IMR-90 (cell line): ENCODE data around the gene ERBB4. TPM values are rescaled to one million over a fixed set of nuclear protein-coding genes. Genes with fewer than 3 reads are reported as not detected.

Experiments
- ATAC-seq: fragments of 200-7000 bp; cut with Tn5 transposase; 2 replicates; pipeline ENCODE4 v1.9.1; 2020; ENCODE audit warnings: low read depth, mild to moderate bottlenecking, moderate library complexity
- BruUV-seq: library from RNA; stranded (reverse); fragments of 400-500 nt; replicated peaks from 2 replicates; lab custom pipeline; 2021; lab: Mats Ljungman, UMichigan
- CTCF ChIA-PET: fragments of 300-600 bp; formaldehyde crosslinking; extraction: SDS; loops from one replicate; lab custom pipeline; 2021; ENCODE audit warnings: antibody characterized with exemption; lab: Yijun Ruan, JAX
- POLR2A ChIA-PET: fragments of 300-600 bp; sonication (Branson Sonifier 250); formaldehyde crosslinking; loops from one replicate; lab custom pipeline; 2022; ENCODE audit warnings: antibody characterized with exemption; ENCODE audit not compliant: unreplicated experiment; lab: Charles Lee
- DNase-seq: peaks from one replicate; pipeline ENCODE4 v3.0.0; 2013
- H2AFZ ChIP-seq: replicated peaks from 2 replicates; pipeline ENCODE3; 2013; ENCODE audit warnings: low read length, mild to moderate bottlenecking; ENCODE audit not compliant: poor library complexity
- H2AK5ac ChIP-seq: 2 replicates; pipeline ENCODE4 v1.6.1; 2013; ENCODE audit warnings: low read depth, low read length, inconsistent platforms
- H2AK9ac ChIP-seq: replicated peaks from 2 replicates; pipeline ENCODE3; 2013; ENCODE audit warnings: mild to moderate bottlenecking, low read depth, low read length, moderate library complexity; ENCODE audit not compliant: poor library complexity
- H2BK120ac ChIP-seq: 2 replicates; pipeline ENCODE4 v1.6.1; 2013; ENCODE audit warnings: low read depth, low read length, inconsistent platforms
- H2BK15ac ChIP-seq: 3 replicates; pipeline ENCODE4 v1.6.1; 2013; ENCODE audit warnings: low read depth, low read length, inconsistent platforms
- H2BK20ac ChIP-seq: 2 replicates; pipeline ENCODE4 v1.6.1; 2013; ENCODE audit warnings: low read depth, mild to moderate bottlenecking, inconsistent platforms, low read length, moderate library complexity
- H2BK5ac ChIP-seq: 2 replicates; pipeline ENCODE4 v1.6.1; 2013; ENCODE audit warnings: mild to moderate bottlenecking, low read depth, low read length, inconsistent platforms; ENCODE audit not compliant: poor library complexity, severe bottlenecking
- H3K14ac ChIP-seq: replicated peaks from 2 replicates; pipeline ENCODE4 v1.6.1; 2013; ENCODE audit warnings: low read depth, low read length, inconsistent platforms
- H3K18ac ChIP-seq: 2 replicates; pipeline ENCODE4 v1.6.1; 2013; ENCODE audit warnings: low read depth, low read length, control low read depth
- H3K23ac ChIP-seq: 2 replicates; pipeline ENCODE4 v1.6.1; 2013; ENCODE audit warnings: low read depth, low read length, inconsistent platforms
- H3K27ac ChIP-seq: 2 replicates; pipeline ENCODE4 v1.5.1; 2013; ENCODE audit warnings: mild to moderate bottlenecking, control low read depth, low read length; ENCODE audit not compliant: insufficient read depth
- H3K27me3 ChIP-seq: 2 replicates; pipeline ENCODE4 v1.6.1; 2013; ENCODE audit warnings: low read length; ENCODE audit not compliant: control insufficient read depth, insufficient read depth
- H3K36me3 ChIP-seq: 2 replicates; pipeline ENCODE4 v1.6.1; 2013; ENCODE audit warnings: low read length, mixed read lengths; ENCODE audit not compliant: control insufficient read depth, insufficient read depth
- H3K4ac ChIP-seq: 2 replicates; pipeline ENCODE4 v1.6.1; 2013; ENCODE audit warnings: low read depth, low read length, inconsistent platforms
- H3K4me1 ChIP-seq: 2 replicates; pipeline ENCODE4 v1.6.1; 2013; ENCODE audit warnings: low read length, mixed read lengths; ENCODE audit not compliant: control insufficient read depth, insufficient read depth
- H3K4me2 ChIP-seq: 2 replicates; pipeline ENCODE4 v1.6.1; 2013; ENCODE audit warnings: low read depth, mild to moderate bottlenecking, control low read depth, low read length, moderate library complexity
- H3K4me3 ChIP-seq: 2 replicates; pipeline ENCODE4 v1.5.1; 2013; ENCODE audit warnings: low read depth, mild to moderate bottlenecking, control low read depth, low read length, moderate library complexity; ENCODE audit not compliant: insufficient read depth
- H3K56ac ChIP-seq: 2 replicates; pipeline ENCODE4 v1.6.1; 2013; ENCODE audit warnings: low read length, inconsistent platforms; ENCODE audit not compliant: insufficient read depth; ENCODE audit errors: extremely low read depth
- H3K79me1 ChIP-seq, 2 experiments: 2 replicates each; pipeline ENCODE4 v1.6.1; 2013; ENCODE audit warnings: low read length in 2 of 2, inconsistent platforms in 1 of 2, low read depth in 1 of 2
- H3K9ac ChIP-seq: 2 replicates; pipeline ENCODE4 v1.6.1; 2013; ENCODE audit warnings: low read depth, low read length, control low read depth
- H3K9me1 ChIP-seq: 2 replicates; pipeline ENCODE4 v1.6.1; 2013; ENCODE audit warnings: low read length, inconsistent platforms; ENCODE audit not compliant: insufficient read depth
- H3K9me3 ChIP-seq: 2 replicates; pipeline ENCODE4 v1.6.1; 2013; ENCODE audit warnings: low read length; ENCODE audit not compliant: control insufficient read depth, insufficient read depth
- H4K20me1 ChIP-seq: 2 replicates; pipeline ENCODE4 v1.6.1; 2013; ENCODE audit warnings: low read length, inconsistent platforms; ENCODE audit not compliant: insufficient read depth
- H4K5ac ChIP-seq: 2 replicates; pipeline ENCODE4 v1.6.1; 2013; ENCODE audit warnings: mild to moderate bottlenecking, low read depth, low read length, control low read depth
- H4K8ac ChIP-seq, 2 experiments: 2 replicates each; pipeline ENCODE4 v1.6.1; 2013; ENCODE audit warnings: low read depth in 2 of 2, low read length in 2 of 2, control low read depth in 1 of 2, inconsistent platforms in 1 of 2
- H4K91ac ChIP-seq: 2 replicates; pipeline ENCODE4 v1.6.1; 2013; ENCODE audit warnings: low read depth, low read length, inconsistent platforms; ENCODE audit not compliant: insufficient read depth
- BHLHE40 ChIP-seq: fragments of 150-350 bp; IDR thresholded peaks from 2 replicates; pipeline ENCODE4 v1.6.1; 2016; ENCODE audit warnings: mild to moderate bottlenecking, low read depth, low read length
- CEBPB ChIP-seq: IDR thresholded peaks from 2 replicates; pipeline ENCODE4 v1.6.1; 2012; ENCODE audit warnings: low read depth, low read length, improper control_type of control experiment
- CHD1 ChIP-seq: IDR thresholded peaks from 2 replicates; pipeline ENCODE4 v1.6.1; 2012; ENCODE audit warnings: low read depth, low read length, improper control_type of control experiment
- MAFK ChIP-seq: IDR thresholded peaks from 2 replicates; pipeline ENCODE4 v1.6.1; 2012; ENCODE audit warnings: low read depth, low read length, improper control_type of control experiment
- RAD21 ChIP-seq: IDR thresholded peaks from 2 replicates; pipeline ENCODE4 v1.6.1; 2012; ENCODE audit warnings: low read length, improper control_type of control experiment
- RCOR1 ChIP-seq: IDR thresholded peaks from 2 replicates; pipeline ENCODE4 v1.6.1; 2012; ENCODE audit warnings: mild to moderate bottlenecking, low read length, improper control_type of control experiment; ENCODE audit not compliant: insufficient replicate concordance
- RFX5 ChIP-seq: IDR thresholded peaks from 2 replicates; pipeline ENCODE4 v1.8.0; 2012; ENCODE audit warnings: low read depth, mild to moderate bottlenecking, low read length, moderate library complexity
- SMC3 ChIP-seq: fragments of 150-350 bp; IDR thresholded peaks from 2 replicates; pipeline ENCODE4 v1.6.1; 2016; ENCODE audit warnings: low read depth, mild to moderate bottlenecking, antibody characterized with exemption, low read length, moderate library complexity
- dilution Hi-C: fragments of 300-500 bp; cut with HindIII; formaldehyde crosslinking; loops from one replicate; pipeline ENCODE4 v1.14.3; 2018; ENCODE audit warnings: low sequenced_read_pairs; ENCODE audit not compliant: unreplicated experiment
- in situ Hi-C: fragments of 300-500 bp; cut with MboI; formaldehyde crosslinking; loops from 3 replicates; pipeline ENCODE4 v1.14.3; 2019; ENCODE audit warnings: low sequenced_read_pairs, inconsistent platforms, mixed read lengths
- intact Hi-C: fragments of 100-400 bp; cut with micrococcal nuclease; formaldehyde crosslinking; loops from 2 replicates; pipeline ENCODE4 v1.10.0; 2022
- polyA plus RNA-seq, 3 experiments: library from polyadenylated mRNA; depleted of rRNA; stranded (reverse); fragments of >200 nt; gene quantifications; 2 replicates each; pipeline ENCODE4 v1.2.3, GENCODE V29; 2012; ENCODE audit warnings: low replicate concordance in 1 of 3
- total RNA-seq: library from RNA; depleted of rRNA; stranded (reverse); fragments of >200 nt; gene quantifications from 2 replicates; pipeline ENCODE4 v1.2.3, GENCODE V29; 2012
- TF ChIP-seq, protein P1 (sequence below): conservative IDR thresholded peaks from 2 replicates; pipeline ENCODE4 v1.5.1; 2012; ENCODE audit warnings: mild to moderate bottlenecking, low read depth, low read length, improper control_type of control experiment
- TF ChIP-seq, protein P2 (sequence below): fragments of 150-350 bp; IDR thresholded peaks from 2 replicates; pipeline ENCODE4 v1.6.1; 2017; ENCODE audit warnings: mild to moderate bottlenecking, antibody characterized with exemption, low read length, low read depth

The ERBB4 gene
- total and polyA plus RNA-seq, 2 of the 4 experiments (the other 2 are of a cell fraction), result not detected

DNA sequence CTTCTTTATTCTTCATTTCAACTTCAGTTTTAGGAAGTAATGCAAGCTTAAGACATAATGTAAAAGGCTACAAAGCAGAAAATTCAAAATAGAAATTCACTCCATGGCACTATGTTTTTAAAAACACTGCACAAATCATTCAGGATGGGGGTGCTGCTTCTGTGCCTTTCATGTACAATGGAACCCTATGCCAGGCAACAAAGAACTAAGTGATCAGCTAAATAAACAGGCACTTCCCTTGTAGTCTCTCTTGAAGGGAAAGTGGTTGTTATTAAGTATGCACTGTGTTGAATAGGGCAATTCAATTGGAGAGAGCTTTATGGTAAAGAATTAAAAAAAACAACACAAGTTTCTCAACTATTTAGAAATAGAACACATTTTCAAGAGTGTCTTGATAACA is 10.9 kb upstream of the ERBB4 start:
- H3K79me1 ChIP-seq, result no peaks in the 10 kb centered on the region
- H2BK120ac ChIP-seq, result no peak overlapping the region
- H3K4me2 ChIP-seq, result no peak overlapping the region
- H3K14ac ChIP-seq, result no peak overlapping the region
- POLR2A ChIA-PET, result no interaction called here
- no TSS peak for BruUV-seq
- no peak overlapping the region for H3K23ac ChIP-seq
- no peak overlapping the region for H3K18ac ChIP-seq
- in situ Hi-C loops, result no loop called here
- H4K91ac ChIP-seq, result no peak overlapping the region
- H3K4ac ChIP-seq, result no peak overlapping the region
- no peak overlapping the region for H2BK20ac ChIP-seq
- H2AK9ac ChIP-seq, result no peak overlapping the region
- no peak for DNase-seq
- intact Hi-C loops, result no loop called here
- no peak overlapping the region for H4K5ac ChIP-seq
- H3K4me3 ChIP-seq, result no peak overlapping the region
- H2AK5ac ChIP-seq, result no peak overlapping the region
- H2BK5ac ChIP-seq, result no peak overlapping the region
- H4K20me1 ChIP-seq, result no peaks in the 10 kb centered on the region
- no peaks in the 10 kb centered on the region for H3K27me3 ChIP-seq
- no peak overlapping the region for H2AFZ ChIP-seq
- H3K9me1 ChIP-seq, result no peaks in the 10 kb centered on the region
- no peak overlapping the region for H4K8ac ChIP-seq
- no peak overlapping the region for H3K27ac ChIP-seq
- no peaks in the 10 kb centered on the region for H3K36me3 ChIP-seq
- TF ChIP-seq SMC3 (no peak), RAD21 (no peak), RCOR1 (no peak), BHLHE40 (no peak), CEBPB (no peak), CHD1 (no peak), RFX5 (no peak), MAFK (no peak)
- TF ChIP-seq, protein P1, sequence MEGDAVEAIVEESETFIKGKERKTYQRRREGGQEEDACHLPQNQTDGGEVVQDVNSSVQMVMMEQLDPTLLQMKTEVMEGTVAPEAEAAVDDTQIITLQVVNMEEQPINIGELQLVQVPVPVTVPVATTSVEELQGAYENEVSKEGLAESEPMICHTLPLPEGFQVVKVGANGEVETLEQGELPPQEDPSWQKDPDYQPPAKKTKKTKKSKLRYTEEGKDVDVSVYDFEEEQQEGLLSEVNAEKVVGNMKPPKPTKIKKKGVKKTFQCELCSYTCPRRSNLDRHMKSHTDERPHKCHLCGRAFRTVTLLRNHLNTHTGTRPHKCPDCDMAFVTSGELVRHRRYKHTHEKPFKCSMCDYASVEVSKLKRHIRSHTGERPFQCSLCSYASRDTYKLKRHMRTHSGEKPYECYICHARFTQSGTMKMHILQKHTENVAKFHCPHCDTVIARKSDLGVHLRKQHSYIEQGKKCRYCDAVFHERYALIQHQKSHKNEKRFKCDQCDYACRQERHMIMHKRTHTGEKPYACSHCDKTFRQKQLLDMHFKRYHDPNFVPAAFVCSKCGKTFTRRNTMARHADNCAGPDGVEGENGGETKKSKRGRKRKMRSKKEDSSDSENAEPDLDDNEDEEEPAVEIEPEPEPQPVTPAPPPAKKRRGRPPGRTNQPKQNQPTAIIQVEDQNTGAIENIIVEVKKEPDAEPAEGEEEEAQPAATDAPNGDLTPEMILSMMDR, result no peak
- TF ChIP-seq, protein P2, sequence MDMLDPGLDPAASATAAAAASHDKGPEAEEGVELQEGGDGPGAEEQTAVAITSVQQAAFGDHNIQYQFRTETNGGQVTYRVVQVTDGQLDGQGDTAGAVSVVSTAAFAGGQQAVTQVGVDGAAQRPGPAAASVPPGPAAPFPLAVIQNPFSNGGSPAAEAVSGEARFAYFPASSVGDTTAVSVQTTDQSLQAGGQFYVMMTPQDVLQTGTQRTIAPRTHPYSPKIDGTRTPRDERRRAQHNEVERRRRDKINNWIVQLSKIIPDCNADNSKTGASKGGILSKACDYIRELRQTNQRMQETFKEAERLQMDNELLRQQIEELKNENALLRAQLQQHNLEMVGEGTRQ, result no peak
- no peaks in the 10 kb centered on the region for H3K9me3 ChIP-seq
- no peak overlapping the region for H3K56ac ChIP-seq
- ATAC-seq, result no peak
- dilution Hi-C loops, result no loop called here
- no peaks in the 10 kb centered on the region for H3K4me1 ChIP-seq
- CTCF ChIA-PET, result interaction anchor here (0.5 kb wide), 1 partner anchor 341 kb away, joined by 4 read pairs; no protein-coding TSS in a partner anchor
- no peak overlapping the region for H3K9ac ChIP-seq
- H2BK15ac ChIP-seq, result no peak overlapping the region
